Common myeloid progenitor, CD34-positive (primary cell): Measurements from ENCODE around the gene TBC1D5.
"Not testable (repeated sequence)": the region's sequence is repeated elsewhere in the genome, so short reads cannot be mapped to it uniquely, and the experiment has no call there.

Experiments used
- CTCF ChIA-PET: fragments of 350-600 bp; sonication (Branson Sonifier 250); formaldehyde crosslinking; loops from one replicate; lab custom pipeline; 2021; ENCODE audit warnings: antibody characterized with exemption; lab: Charles Lee
- POLR2A ChIA-PET: fragments of 350-600 bp; sonication (Branson Sonifier 250); formaldehyde crosslinking; loops from one replicate; lab custom pipeline; 2021; ENCODE audit warnings: antibody characterized with exemption; lab: Charles Lee
- DNase-seq, 3 donors: peaks; one replicate each; pipeline versions ENCODE4 v3.0.0 to v3.0.0-alpha.2; 2013
- H3K27ac ChIP-seq, 2 experiments: 1 replicate in 1 of 2; 2 replicates in 1 of 2; pipeline ENCODE4 v1.7.0; 2013; ENCODE audit warnings: inconsistent platforms in 2 of 2, low read length in 2 of 2, mild to moderate bottlenecking in 2 of 2, low read depth in 1 of 2, moderate library complexity in 1 of 2; ENCODE audit not compliant: severe bottlenecking in 2 of 2, insufficient read depth in 1 of 2, poor library complexity in 1 of 2
- H3K27me3 ChIP-seq, 5 experiments: replicated peaks in 2 of 5; 1 replicate in 3 of 5; 2 replicates in 2 of 5; pipeline versions ENCODE4 v1.6.1 to v1.7.0; 2013; ENCODE audit warnings: low read length in 4 of 5, mild to moderate bottlenecking in 2 of 5, moderate library complexity in 2 of 5, inconsistent platforms in 1 of 5; ENCODE audit not compliant: insufficient read depth in 5 of 5, control insufficient read depth in 4 of 5
- H3K36me3 ChIP-seq, 4 experiments: 1 replicate in 2 of 4; 2 replicates in 2 of 4; pipeline versions ENCODE4 v1.6.1 to v1.7.0; 2013; ENCODE audit warnings: low read length in 3 of 4, control low read depth in 1 of 4, mild to moderate bottlenecking in 1 of 4; ENCODE audit not compliant: control insufficient read depth in 4 of 4, insufficient read depth in 4 of 4
- H3K4me1 ChIP-seq, 4 experiments: 1 replicate in 3 of 4; 2 replicates in 1 of 4; pipeline versions ENCODE4 v1.6.1 to v1.7.1; 2013; ENCODE audit warnings: low read length in 3 of 4, mild to moderate bottlenecking in 3 of 4, control low read depth in 1 of 4, inconsistent platforms in 1 of 4, moderate library complexity in 1 of 4; ENCODE audit not compliant: control insufficient read depth in 4 of 4, insufficient read depth in 4 of 4; ENCODE audit errors: control extremely low read depth in 1 of 4
- H3K4me3 ChIP-seq, 7 experiments: 1 replicate in 4 of 7; 2 replicates in 3 of 7; pipeline versions ENCODE4 v1.5.1 to v1.7.0; 2013; ENCODE audit warnings: mild to moderate bottlenecking in 7 of 7, low read length in 6 of 7, moderate library complexity in 6 of 7, inconsistent platforms in 2 of 7, low read depth in 2 of 7, control low read depth in 1 of 7; ENCODE audit not compliant: insufficient read depth in 4 of 7, control insufficient read depth in 1 of 7; ENCODE audit errors: extremely low read depth in 1 of 7
- H3K9me3 ChIP-seq, 5 experiments: 1 replicate in 4 of 5; 2 replicates in 1 of 5; pipeline versions ENCODE4 v1.6.1 to v1.7.1; 2013; ENCODE audit warnings: low read length in 4 of 5, mild to moderate bottlenecking in 2 of 5, inconsistent platforms in 1 of 5, low read depth in 1 of 5, moderate library complexity in 1 of 5; ENCODE audit not compliant: control insufficient read depth in 4 of 5, insufficient read depth in 2 of 5; ENCODE audit errors: control extremely low read depth in 1 of 5
- WGBS: methylation state at CpG from one replicate; pipeline ENCODE4 v1.1.5; 2013; ENCODE audit not compliant: insufficient coverage; 5-methylcytosine and 5-hydroxymethylcytosine counted together

The TBC1D5 gene

DNA sequence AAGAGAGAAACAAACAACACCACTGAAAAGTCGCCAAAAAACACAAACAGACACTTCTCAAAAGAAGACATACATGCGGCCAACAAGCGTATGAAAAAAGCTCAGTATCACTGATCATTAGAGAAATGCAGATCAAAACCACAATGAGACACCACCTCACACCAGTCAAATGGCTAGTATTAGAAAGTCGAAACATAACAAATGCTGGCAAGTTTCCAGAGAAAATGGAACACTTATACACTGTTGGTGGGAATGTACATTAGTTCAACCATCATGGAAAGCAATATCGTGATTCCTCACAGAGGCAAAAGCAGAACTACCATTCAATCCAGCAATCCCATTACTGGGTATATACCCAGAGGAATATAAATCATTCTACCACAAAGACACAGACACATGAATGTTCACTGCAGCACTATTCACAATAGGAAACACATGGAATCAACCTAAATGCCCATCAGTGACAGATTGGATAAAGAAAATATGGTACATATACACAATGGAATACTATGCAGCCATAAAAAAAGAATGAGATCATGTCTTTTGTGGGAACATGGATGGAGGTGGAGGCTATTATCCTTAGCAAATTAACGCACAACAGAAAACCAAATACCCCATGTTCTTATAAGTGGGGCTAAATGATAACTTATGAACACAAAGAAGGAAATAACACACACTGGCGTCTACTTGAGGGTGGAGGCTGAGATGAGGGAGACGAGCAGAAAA lies 93.6 kb downstream of the TBC1D5 start:
- H3K4me1 ChIP-seq, H3K27me3 ChIP-seq, H3K4me3 ChIP-seq, H3K36me3 ChIP-seq, H3K27ac ChIP-seq, POLR2A ChIA-PET, H3K9me3 ChIP-seq, CTCF ChIA-PET: not testable (repeated sequence)
- WGBS, result no CpG with 5 or more reads among the region's 8 CpGs
- DNase-seq, result peak in 2 of 3 donors; percentile 22 to 31

DNA sequence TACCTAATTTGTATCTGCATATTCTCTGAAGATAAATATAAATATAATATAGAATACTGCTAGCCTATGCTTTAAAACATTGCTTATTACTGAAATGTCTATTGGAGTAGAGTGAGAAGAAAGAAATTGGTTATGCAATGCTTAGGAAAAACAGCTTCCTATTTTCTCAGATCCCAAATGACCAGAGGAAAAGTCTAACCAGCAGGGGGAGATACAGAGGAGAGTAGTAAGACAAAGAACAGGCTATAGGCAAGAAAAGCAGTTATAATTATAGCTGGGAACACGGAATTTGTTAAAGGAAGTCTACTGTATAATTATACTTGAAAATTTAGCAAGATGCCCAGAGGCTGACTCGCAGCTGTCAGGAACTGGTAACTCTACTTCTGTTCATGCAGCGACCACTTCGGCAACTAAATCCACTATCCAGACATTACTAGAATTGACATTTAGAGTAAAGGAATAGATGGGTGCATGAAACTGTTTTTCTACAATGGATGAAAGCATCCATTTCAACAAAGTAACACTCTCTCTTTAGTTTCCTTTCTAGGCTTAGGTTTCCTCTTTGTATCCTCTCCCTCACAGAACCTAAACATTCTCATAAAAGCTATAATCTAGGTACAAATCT lies 97.2 kb downstream of the TBC1D5 start:
- H3K4me3 ChIP-seq, result no peak overlapping the region
- peak; percentile 53 to 68 (median 64) for DNase-seq
- POLR2A ChIA-PET, result interaction anchor here (0.6 kb wide), 1 partner anchor 8 kb away, joined by 4 read pairs; no protein-coding TSS in a partner anchor

DNA sequence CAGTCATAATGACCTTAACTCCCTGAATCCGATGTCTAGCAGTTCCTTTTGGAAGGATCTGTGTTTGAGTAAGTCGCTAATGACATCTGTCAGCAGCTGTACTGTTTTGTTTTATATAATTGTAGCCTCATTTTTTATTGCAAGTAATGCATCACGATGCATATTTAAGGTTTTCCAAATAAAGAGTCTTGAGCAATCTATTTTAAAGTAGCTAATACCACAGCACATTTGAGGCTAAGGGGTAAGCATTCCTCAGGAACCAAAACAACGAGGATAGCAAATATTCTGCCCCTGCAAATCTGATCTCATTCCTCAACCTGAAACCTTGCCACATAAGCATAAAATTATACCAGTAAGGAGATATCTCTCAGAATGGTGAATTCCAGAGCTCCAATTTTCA lies 98.7 kb downstream of the TBC1D5 start:
- no peaks in the 10 kb centered on the region for H3K9me3 ChIP-seq
- ChIA-PET CTCF (interaction anchor here (1.5 to 4.0 kb wide), 2 partner anchors 17 to 198 kb away, joined by 3 to 31 read pairs; no protein-coding TSS in a partner anchor), POLR2A (no interaction called here)
- no peaks in the 10 kb centered on the region for H3K36me3 ChIP-seq
- WGBS, result 100% methylated on average over 1 of the region's 4 CpGs
- DNase-seq, result no peak
- no peaks in the 10 kb centered on the region for H3K27me3 ChIP-seq
- no peak overlapping the region for H3K27ac ChIP-seq
- H3K4me3 ChIP-seq, result no peak overlapping the region
- H3K4me1 ChIP-seq, result peaks cover 2 to 8% (median 3%) of the 10 kb centered on the region in 4 experiments

More for the DNA sequence above, 97.2 kb downstream of the TBC1D5 start:
- H3K36me3 ChIP-seq, result no peaks in the 10 kb centered on the region
- 30% methylated on average over 2 of the region's 4 CpGs for WGBS
- CTCF ChIA-PET, result interaction anchor here (0.8 to 4.0 kb wide), 21 partner anchors 9 to 563 kb away, joined by 3 to 31 read pairs (median 4); partner anchors contain the start of gene TBC1D5
- H3K9me3 ChIP-seq, result peaks cover 0 to 5% (median 0%) of the 10 kb centered on the region in 5 experiments
- no peak overlapping the region for H3K27ac ChIP-seq
- no peaks in the 10 kb centered on the region for H3K27me3 ChIP-seq
- peaks cover 0 to 8% (median 3%) of the 10 kb centered on the region in 4 experiments for H3K4me1 ChIP-seq

DNA sequence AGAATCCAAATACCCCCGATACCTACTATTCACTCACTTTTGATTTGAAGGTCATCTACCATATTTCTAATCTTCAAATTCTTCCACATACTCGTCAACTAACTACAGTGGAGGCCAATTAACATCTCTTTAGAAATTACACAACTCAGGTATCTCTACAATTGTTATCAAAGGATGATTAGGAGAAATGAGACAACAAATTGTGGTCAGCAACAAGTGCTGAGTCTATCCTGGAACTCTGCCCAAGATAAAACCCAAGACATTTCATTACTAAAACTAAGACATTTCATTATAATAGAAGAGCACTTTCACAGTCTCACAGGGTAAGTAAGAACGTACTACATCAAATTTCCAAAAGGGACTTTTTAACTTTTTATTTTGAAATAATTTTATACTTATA lies 100.0 kb downstream of the TBC1D5 start:
- no peaks in the 10 kb centered on the region for H3K36me3 ChIP-seq
- WGBS, result no CpG with 5 or more reads among the region's 3 CpGs
- peaks cover 2 to 8% (median 3%) of the 10 kb centered on the region in 4 experiments for H3K4me1 ChIP-seq
- ChIA-PET POLR2A (no interaction called here), CTCF (interaction anchor here (0.8 to 4.0 kb wide), 3 partner anchors 8 to 199 kb away, joined by 3 to 31 read pairs (median 4); no protein-coding TSS in a partner anchor)
- no peak overlapping the region for H3K4me3 ChIP-seq
- no peaks in the 10 kb centered on the region for H3K9me3 ChIP-seq
- H3K27me3 ChIP-seq, result no peaks in the 10 kb centered on the region
- no peak overlapping the region for H3K27ac ChIP-seq
- no peak for DNase-seq

GRCh38 chr3:17640466-17640865 lies 102.0 kb downstream of the TBC1D5 start:
- POLR2A ChIA-PET, result no interaction called here
- CTCF ChIA-PET, result interaction anchor here (1.0 kb wide), 1 partner anchor 200 kb away, joined by 3 read pairs; no protein-coding TSS in a partner anchor
- Histone ChIP-seq H3K9me3 (no peaks in the 10 kb centered on the region), H3K27me3 (no peaks in the 10 kb centered on the region), H3K27ac (no peak overlapping the region), H3K4me1 (peaks cover 2 to 5% (median 3%) of the 10 kb centered on the region in 4 experiments), H3K36me3 (peaks cover 0 to 2% (median 0%) of the 10 kb centered on the region in 4 experiments), H3K4me3 (no peak overlapping the region)
- DNase-seq, result no peak

DNA sequence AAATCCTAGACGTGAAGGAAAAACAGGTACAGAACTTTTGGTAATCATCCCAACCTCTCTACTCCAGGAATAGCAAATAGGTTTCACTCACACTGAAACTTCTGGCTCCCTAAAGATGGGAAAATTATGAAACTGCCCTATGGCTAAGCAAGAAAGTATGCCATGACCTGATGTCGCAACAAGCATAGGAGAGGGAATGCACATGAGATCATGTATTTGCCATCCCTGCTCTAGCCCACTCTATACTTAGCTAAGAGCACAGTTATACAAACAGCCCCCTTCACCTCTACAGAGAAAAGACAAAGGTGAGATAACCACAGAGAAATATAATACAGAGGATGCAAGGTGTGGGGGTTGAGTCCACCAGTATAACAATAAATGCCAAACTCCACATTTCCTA lies 102.7 kb downstream of the TBC1D5 start:
- no peak for DNase-seq
- H3K27me3 ChIP-seq, result no peaks in the 10 kb centered on the region
- POLR2A ChIA-PET, result no interaction called here
- H3K4me3 ChIP-seq, result no peak overlapping the region
- H3K36me3 ChIP-seq, result peaks cover 0 to 2% (median 1%) of the 10 kb centered on the region in 4 experiments
- CTCF ChIA-PET, result interaction anchor here (0.7 to 1.0 kb wide), 2 partner anchors 11 to 201 kb away, joined by 3 to 4 read pairs; no protein-coding TSS in a partner anchor
- peaks cover 0 to 2% (median under 1%) of the 10 kb centered on the region in 4 experiments for H3K4me1 ChIP-seq
- H3K27ac ChIP-seq, result no peak overlapping the region
- no peaks in the 10 kb centered on the region for H3K9me3 ChIP-seq
- 95% methylated on average over 2 of the region's 2 CpGs for WGBS
